GM19467 (cell line): ENCODE data around the gene SLC35A4.

ENCODE experiments used
- ATAC-seq: cut with Tn5 transposase; IDR thresholded peaks from one replicate; pipeline ENCODE4 v1.9.1; 2021; ENCODE audit warnings: mild to moderate bottlenecking, moderate library complexity; ENCODE audit not compliant: unreplicated experiment

Gene SLC35A4

DNA sequence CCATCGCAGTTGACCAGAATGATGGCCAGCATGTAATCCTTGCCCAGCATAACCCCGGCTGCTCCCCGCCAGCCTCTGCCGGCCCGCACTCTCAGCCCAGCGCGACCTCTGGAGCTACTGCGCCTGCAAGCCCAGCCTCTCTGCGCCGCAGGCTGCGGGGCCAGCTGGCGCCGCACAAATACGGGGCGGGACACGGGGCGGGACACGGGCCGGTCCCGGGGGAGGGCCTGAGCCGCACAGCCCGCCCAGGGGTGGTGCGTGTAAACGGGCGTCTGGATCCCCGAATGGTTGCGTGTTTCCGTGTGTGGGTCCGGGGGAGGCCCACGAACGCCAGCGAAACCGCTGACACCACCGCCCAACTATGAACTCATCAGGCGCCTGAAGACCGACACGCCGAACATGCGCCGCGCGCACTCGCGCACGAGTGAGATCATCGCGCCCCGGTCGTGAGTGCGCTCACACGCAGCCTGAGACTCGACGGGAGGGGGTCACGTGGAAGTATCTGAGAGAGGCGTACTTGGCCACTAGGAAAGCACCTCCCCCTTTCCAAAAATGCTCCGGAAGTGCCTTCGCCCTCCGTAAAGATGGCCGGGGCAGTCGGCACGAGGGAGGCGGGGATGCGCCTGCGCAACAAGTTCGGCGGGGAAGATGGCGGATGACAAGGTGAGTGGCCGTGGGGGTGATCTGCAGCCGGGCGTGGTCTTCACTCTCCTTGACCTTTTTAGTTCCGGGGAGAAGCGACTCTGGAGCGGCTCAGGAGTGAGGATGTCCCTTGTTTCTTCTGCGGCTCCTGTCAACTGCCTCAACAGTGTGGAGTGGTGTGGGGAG, at the start of gene SLC35A4, which contains the start of gene APBB3:
SLC35A4 (plus strand) TSS at position 633 of the 828 bp plus-strand sequence. CDS start 2,342 bp downstream, outside the sequence.
APBB3 (minus strand) TSS at position 403 of the 828 bp plus-strand sequence; CDS start at position 50, 353 bp downstream.
- peak; percentile 80 for ATAC-seq

DNA sequence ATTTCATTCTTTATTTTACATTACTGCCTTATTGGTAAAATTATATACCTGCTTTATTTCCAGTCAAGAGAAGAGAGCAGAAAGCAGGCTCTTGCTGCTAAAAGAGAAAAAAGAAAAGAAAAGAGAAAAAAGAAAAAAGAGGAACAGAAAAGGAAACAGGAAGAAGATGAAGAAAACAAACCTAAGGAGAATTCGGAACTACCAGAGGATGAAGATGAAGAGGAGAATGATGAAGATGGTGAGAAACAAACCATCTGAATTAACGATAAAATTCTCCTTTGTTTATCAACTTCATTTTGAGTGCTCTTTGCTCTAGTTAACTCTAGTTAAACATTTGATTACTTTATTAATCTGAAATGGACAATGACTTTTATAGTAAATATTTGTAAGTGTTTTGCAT, 40.6 kb upstream of the SLC35A4 start:
- no peak for ATAC-seq

DNA sequence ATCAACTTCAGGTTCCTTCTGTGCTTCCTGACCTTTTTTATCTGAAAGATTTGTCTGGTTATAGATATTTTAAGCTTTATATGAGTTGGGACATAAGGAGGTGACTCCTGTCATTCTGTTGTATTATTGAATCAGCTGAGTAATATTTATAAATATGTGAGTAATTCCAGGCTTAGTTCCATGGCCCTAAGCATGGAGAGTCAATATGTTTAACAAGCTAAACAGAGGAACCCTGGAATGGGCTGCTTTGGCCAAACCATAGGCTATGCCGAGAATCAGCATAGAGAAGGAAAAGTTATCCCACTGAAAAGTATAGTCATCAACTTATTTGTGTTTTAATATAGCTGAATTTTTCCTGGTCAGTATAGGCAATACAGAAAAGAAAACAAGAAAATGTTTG, 24.4 kb upstream of the SLC35A4 start:
- ATAC-seq = no peak

DNA sequence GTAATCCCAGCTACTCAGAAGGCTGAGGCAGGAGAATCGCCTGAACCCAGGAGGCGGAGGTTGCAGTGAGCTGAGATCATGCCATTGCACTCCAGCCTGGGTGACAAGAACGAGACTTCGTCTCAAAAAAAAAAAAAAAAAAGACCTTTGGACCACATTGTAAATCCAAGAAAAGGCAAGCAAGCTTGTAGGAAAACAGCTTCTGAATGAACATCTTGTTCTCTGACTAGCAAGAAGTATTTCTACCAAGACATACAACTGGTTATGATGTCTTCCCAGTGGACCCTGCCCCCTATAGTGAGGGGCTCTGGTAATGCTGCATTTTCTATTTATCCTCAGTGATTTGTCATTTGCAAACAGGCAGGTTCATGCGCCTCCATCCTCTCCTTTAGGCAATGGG, 21.7 kb upstream of the SLC35A4 start:
- ATAC-seq = no peak

DNA sequence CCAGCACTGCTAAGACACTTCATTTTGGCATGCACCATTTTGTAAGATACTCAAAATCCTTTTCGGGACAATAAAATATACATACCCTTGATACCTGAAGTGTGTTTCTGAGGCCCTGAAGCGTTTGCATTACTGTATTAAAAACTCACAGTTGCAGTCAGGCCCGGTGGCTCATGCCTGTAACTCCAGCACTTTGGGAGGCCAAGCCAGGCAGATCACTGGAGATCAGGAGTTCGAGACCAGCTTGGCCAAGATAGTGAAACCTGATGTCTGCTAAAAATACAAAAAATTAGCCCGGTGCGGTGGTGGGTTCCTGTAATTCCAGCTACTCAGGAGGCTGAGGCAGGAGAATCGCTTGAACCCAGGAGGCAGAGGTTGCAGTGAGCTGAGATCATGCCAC, 19.6 kb upstream of the SLC35A4 start:
- ATAC-seq = no peak

DNA sequence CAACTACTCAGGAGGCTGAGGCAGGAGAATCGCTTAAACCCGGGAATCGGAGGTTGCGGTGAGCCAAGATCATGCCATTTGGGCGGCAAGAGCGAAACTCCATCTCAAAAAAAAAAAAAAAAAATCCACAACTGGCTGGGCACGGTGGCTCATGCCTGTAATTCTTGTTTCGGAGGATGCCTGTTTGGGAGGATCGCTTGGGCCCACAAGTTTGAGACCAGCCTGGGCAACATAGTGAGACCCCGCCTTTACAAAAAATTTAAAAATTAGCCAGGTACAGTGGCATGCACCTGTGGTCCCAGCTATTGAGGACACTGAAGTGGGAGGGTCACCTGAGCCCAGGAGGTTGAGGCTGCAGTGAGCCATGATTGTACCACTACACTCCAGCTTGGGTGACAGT, 19.0 kb upstream of the SLC35A4 start:
- ATAC-seq = no peak

GRCh38 chr5:140546851-140547507, 17.6 kb upstream of the SLC35A4 start:
- ATAC-seq = no peak

DNA sequence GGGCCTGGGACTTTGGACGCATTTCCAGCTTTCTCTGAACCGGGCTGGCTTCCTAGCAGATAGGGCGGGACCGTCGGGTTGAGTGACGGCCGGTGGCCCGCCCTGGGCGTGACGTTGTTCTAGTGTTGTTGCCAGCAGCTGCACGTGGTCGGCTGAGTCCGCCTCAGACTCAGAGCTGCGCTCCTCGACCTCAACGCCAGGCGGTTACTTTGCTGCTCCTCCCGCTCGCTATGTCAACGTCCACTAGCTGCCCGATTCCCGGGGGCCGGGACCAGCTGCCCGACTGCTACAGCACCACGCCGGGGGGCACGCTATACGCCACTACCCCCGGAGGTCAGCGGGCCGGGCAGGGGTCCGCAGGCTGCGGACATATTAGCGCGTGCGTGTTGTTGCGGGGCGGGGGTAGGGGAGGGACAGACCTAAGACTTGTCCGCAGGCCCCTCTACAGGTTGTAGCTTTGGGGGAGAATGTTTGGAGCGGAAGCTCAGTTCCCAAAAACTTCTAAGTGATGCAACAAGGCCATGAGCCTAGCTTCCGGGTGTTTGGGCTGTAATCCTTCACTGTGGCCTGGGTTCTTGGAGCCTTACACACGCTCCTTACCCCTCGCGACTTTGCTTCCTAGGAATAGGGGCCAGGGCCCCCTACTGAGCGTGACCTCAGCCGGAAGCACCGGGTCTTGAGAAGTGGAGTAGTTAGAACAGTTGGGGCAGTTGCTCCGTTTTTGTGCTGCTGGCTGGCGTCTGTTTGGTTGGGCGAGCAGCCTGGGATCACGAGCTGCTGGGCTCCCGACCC, 16.9 kb upstream of the SLC35A4 start, which contains the start of gene EIF4EBP3:
EIF4EBP3 (plus strand) TSS at position 155 of the 792 bp plus-strand sequence; CDS start at position 231, 76 bp downstream.
- ATAC-seq = peak; percentile 96

GRCh38 chr5:140548300-140548688, 16.3 kb upstream of the SLC35A4 start:
- ATAC-seq = no peak

DNA sequence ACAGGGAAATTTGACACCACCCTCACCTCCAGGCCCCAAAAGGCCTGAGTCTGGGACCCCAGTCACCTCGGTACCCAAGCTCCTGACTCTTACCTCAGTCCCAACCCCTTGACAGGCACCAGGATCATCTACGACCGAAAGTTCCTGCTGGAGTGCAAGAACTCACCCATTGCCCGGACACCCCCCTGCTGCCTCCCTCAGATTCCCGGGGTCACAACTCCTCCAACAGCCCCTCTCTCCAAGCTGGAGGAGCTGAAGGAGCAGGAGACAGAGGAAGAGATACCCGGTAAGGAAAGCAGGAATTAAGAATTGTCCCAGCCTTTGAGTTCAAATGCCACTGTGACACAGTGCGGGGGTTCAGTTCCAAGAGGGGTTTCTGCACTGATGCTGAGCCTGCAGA, 15.8 kb upstream of the SLC35A4 start:
- ATAC-seq = no peak

DNA sequence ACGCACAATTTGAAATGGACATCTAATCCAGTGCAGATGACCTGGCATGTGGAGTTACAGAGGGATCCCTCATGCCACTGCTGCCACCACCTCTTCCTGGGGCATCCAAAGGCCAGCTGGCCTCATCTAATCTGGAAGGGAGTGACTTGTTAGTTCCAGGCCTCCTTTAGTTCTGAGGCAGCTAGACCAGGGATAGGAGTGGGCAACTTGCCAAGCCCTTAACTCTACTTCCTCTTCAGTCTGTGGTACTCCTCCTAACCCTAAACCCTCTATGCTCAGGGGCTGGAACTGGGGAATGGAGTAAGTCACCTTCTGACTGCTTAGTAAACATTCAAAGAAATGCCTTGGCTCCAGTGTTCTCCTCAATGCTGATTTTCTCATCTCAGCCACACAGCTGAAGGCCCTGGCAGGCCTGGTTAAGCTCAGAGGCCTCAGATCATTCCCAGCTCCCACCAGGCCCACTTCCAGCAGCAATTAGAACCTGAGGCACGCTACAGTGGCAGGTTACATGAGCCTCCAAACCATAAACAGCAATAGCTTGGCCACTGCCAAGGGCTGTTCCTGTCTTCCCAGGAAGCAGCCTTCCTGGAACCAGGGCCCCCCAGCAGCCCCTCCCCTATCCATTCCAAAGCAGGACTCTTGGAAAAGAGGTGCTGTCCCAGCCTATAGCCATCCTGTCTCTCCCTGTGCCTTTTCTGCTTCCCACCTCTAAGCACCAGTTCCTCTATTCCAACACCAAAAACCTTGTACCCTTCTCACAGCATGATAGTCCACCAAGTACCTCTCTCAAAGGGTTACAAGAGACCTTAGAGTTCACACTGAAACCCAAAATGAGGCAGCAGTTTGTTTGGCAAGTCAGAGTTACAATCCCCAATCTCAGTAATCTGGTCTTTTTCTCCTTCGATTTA, 15.1 kb upstream of the SLC35A4 start:
- no peak for ATAC-seq

- no peak for ATAC-seq
Measured at GRCh38 chr5:140550147-140551079, 14.2 kb upstream of the SLC35A4 start.

GRCh38 chr5:140551872-140552271, 12.8 kb upstream of the SLC35A4 start:
- no peak for ATAC-seq

- no peak for ATAC-seq
Measured at GRCh38 chr5:140553657-140554056, 11.0 kb upstream of the SLC35A4 start.

GRCh38 chr5:140554454-140554853, 10.2 kb upstream of the SLC35A4 start:
- ATAC-seq = no peak

DNA sequence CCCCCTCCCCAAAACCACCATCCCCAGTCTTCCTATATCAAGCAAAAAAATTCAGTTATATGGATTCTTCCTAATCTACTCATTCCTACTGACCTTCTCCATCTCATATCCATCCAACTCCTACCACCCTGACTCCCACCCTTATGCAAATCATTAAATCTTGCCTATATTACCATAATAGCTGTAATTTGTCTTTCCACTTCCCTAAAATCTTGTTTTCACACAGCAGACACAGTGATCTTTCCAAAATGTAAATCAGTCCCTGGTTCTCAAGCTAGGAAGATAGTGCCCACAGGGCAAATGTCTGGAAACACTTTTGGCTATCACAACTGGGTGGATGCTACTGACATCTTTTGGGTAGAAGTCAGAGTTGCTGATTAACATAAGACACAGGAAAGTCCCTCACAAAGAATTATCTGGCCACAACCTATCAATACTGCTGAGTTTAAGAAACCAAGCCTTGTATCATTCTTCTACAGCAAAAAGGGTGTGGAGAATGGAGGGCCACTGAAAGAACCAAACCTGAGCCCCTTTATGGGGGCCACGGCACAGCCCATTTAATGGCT, 8.8 kb upstream of the SLC35A4 start:
- ATAC-seq = no peak

DNA sequence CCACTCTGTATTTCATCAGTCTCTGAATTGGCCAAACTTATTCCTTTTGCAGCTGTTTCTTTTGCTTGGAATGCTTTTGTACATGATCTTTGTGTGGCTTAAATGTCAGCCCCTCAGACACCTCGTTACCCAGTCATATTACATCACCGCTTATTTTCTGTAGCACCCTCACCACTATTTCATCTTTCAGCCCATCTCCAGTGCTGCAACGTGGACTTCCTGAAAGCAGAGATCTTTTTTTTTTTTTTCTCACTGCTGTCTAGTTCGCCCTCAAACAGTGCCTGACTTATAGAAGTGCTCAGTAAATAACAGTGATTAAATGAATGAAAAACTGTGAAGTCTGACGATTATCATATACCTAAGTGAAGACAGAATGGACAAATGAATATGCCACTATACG, 8.2 kb upstream of the SLC35A4 start:
- ATAC-seq = no peak

- peak; percentile 97 for ATAC-seq
Measured at GRCh38 chr5:140557136-140557805, 7.4 kb upstream of the SLC35A4 start, which contains the start of gene SRA1. Gene SRA1, minus strand, starts transcription at chr5:140557473. Its CDS starts 21 bp downstream, at chr5:140557452.
